ENCODE measurements around the gene IL12RB2.

DNA sequence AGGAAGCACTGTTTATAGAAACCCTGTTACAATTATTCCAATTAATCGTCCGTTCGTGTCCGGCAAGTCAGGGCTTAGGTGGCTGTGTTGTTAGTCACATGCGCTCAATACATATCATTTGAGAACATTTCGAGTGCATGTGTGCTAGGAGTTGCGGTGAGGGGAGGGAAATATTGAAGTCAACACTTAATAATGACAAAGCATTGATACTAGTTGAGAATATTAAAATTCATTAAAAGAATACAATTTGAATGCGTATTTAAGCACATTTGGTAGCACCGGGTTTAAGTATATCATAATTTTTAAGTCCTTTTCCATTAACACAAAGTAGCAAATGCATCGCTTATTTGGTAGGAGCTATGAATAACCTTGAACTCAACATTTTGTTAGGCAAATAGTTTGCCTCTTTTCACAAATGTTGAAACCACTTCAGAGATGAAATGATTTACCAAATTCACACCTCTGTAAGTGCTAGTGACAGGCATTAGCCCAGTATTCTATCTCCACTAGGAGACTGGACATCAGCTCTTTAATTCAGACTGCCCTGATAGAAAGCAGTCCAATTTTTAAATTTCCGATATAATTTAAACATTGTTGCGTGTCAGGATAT, 123.6 kb downstream of the IL12RB2 start:
- TF ChIP-seq TAF1 (IDR thresholded peaks at IDR 0.05; ENCODE audit: borderline replicate concordance, low read depth, low read length) (no peak), PBX3 (IDR thresholded peaks at IDR 0.05; ENCODE audit: insufficient replicate concordance, low read depth, low read length) (no peak), NFYB (IDR thresholded peaks at IDR 0.05; ENCODE audit: insufficient read depth, low read depth, low read length) (no peak), CBFB (IDR thresholded peaks at IDR 0.05; ENCODE audit: low read depth) (no peak), GABPA (IDR thresholded peaks at IDR 0.05; ENCODE audit: low read depth) (no peak), KDM1A (IDR thresholded peaks at IDR 0.05; ENCODE audit: borderline replicate concordance) (no peak), CHD2 (IDR thresholded peaks at IDR 0.05; ENCODE audit: borderline replicate concordance, low read depth, low read length) (no peak), IRF3 (IDR thresholded peaks at IDR 0.05) (no peak), RCOR1 (conservative IDR thresholded peaks at IDR 0.05; ENCODE audit: low read depth, low read length) (no peak), BHLHE40 (IDR thresholded peaks at IDR 0.05; ENCODE audit: borderline replicate concordance in 1 of 2, low read depth in 2 of 2, low read length in 1 of 2) (peak in 1 of 2 experiments; percentile 3; a peak in 2 of 4 replicates)
- TF ChIP-seq, protein P1, sequence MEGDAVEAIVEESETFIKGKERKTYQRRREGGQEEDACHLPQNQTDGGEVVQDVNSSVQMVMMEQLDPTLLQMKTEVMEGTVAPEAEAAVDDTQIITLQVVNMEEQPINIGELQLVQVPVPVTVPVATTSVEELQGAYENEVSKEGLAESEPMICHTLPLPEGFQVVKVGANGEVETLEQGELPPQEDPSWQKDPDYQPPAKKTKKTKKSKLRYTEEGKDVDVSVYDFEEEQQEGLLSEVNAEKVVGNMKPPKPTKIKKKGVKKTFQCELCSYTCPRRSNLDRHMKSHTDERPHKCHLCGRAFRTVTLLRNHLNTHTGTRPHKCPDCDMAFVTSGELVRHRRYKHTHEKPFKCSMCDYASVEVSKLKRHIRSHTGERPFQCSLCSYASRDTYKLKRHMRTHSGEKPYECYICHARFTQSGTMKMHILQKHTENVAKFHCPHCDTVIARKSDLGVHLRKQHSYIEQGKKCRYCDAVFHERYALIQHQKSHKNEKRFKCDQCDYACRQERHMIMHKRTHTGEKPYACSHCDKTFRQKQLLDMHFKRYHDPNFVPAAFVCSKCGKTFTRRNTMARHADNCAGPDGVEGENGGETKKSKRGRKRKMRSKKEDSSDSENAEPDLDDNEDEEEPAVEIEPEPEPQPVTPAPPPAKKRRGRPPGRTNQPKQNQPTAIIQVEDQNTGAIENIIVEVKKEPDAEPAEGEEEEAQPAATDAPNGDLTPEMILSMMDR (IDR thresholded peaks at IDR 0.05 in 2 of 3, conservative IDR thresholded peaks at IDR 0.05 in 1 of 3; ENCODE audit: control insufficient read depth in 2 of 3, extremely low read depth in 1 of 3, insufficient read depth in 1 of 3, low read depth in 3 of 3, low read length in 3 of 3): no peak
- TF ChIP-seq, protein P2, sequence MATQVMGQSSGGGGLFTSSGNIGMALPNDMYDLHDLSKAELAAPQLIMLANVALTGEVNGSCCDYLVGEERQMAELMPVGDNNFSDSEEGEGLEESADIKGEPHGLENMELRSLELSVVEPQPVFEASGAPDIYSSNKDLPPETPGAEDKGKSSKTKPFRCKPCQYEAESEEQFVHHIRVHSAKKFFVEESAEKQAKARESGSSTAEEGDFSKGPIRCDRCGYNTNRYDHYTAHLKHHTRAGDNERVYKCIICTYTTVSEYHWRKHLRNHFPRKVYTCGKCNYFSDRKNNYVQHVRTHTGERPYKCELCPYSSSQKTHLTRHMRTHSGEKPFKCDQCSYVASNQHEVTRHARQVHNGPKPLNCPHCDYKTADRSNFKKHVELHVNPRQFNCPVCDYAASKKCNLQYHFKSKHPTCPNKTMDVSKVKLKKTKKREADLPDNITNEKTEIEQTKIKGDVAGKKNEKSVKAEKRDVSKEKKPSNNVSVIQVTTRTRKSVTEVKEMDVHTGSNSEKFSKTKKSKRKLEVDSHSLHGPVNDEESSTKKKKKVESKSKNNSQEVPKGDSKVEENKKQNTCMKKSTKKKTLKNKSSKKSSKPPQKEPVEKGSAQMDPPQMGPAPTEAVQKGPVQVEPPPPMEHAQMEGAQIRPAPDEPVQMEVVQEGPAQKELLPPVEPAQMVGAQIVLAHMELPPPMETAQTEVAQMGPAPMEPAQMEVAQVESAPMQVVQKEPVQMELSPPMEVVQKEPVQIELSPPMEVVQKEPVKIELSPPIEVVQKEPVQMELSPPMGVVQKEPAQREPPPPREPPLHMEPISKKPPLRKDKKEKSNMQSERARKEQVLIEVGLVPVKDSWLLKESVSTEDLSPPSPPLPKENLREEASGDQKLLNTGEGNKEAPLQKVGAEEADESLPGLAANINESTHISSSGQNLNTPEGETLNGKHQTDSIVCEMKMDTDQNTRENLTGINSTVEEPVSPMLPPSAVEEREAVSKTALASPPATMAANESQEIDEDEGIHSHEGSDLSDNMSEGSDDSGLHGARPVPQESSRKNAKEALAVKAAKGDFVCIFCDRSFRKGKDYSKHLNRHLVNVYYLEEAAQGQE (IDR thresholded peaks at IDR 0.05; ENCODE audit: low read depth, low read length): no peak
